ENCODE measurements around the gene RAPH1. TPM values are rescaled to one million over a fixed set of nuclear protein-coding genes. Genes with fewer than 3 reads are reported as not detected.
"Not testable (repeated sequence)": the region's sequence is repeated elsewhere in the genome, so short reads cannot be mapped to it uniquely, and the experiment has no call there.

Gene RAPH1
- total and polyA plus RNA-seq, 11 donors: 3.6 to 30.4 (median 16.2) TPM

DNA sequence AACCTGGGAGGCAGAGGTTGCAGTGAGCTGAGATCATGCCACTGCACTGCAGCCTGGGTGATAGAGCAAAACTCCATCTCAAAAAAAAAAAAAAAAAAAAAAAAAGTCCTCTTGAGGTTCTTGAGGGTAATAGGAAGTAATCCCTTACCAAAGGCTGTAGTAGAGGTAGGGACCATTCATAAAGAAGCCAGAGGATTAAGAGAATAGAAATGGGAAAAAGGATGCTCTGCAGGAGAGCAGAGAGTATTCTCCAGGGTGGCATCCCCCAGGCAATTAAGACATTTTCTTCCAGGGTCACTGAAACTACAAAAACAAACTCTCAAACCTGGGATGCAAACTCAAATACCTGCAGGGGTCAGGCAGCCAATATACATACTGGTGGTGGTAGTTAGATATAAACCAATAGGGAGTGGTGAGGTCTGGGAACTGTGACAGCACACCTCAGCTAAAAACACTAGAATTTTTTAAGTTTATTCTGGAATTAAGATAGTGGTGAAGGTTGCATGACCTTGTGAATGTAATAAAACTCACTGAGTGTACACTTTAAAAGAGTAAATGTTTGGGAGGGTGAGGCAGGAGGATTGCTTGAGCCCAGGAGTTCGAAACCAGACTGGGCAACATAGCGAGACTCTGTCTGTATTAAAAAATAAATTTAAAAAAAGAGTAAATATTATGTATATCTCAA lies 24.7 kb downstream of the RAPH1 start:
- intact Hi-C loops (cut with DNase I): no loop called here
- H3K4me1 ChIP-seq: peaks cover 0 to 8% (median 0%) of the 10 kb centered on the region in 12 donors
- TF ChIP-seq POLR2A (IDR thresholded peaks at IDR 0.05): no peak
- TF ChIP-seq, protein P1, sequence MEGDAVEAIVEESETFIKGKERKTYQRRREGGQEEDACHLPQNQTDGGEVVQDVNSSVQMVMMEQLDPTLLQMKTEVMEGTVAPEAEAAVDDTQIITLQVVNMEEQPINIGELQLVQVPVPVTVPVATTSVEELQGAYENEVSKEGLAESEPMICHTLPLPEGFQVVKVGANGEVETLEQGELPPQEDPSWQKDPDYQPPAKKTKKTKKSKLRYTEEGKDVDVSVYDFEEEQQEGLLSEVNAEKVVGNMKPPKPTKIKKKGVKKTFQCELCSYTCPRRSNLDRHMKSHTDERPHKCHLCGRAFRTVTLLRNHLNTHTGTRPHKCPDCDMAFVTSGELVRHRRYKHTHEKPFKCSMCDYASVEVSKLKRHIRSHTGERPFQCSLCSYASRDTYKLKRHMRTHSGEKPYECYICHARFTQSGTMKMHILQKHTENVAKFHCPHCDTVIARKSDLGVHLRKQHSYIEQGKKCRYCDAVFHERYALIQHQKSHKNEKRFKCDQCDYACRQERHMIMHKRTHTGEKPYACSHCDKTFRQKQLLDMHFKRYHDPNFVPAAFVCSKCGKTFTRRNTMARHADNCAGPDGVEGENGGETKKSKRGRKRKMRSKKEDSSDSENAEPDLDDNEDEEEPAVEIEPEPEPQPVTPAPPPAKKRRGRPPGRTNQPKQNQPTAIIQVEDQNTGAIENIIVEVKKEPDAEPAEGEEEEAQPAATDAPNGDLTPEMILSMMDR (IDR thresholded peaks at IDR 0.05): no peak

GRCh38 chr2:203503460-203503859 lies 31.6 kb downstream of the RAPH1 start:
- H3K36me3 ChIP-seq; intact Hi-C loops (cut with DNase I); H3K27ac ChIP-seq; ATAC-seq; H3K27me3 ChIP-seq; H3K9me3 ChIP-seq; H3K4me3 ChIP-seq; DNase-seq: not testable (repeated sequence)
- H3K4me1 ChIP-seq: peaks cover 0 to 38% (median 11%) of the 10 kb centered on the region in 12 donors
- WGBS, 4 donors: 95 to 100% (median 99%) methylated on average over 1 of the region's 1 CpG

More for the DNA sequence above, 24.7 kb downstream of the RAPH1 start:
- Histone ChIP-seq H3K27ac (no peak overlapping the region), H3K27me3 (no peaks in the 10 kb centered on the region), H3K4me3 (no peak overlapping the region), H3K9me3 (no peaks in the 10 kb centered on the region), H3K36me3 (no peaks in the 10 kb centered on the region)
- WGBS, 4 donors: 95 to 98% (median 97%) methylated on average over 2 of the region's 2 CpGs
- DNase-seq: no peak
- ATAC-seq: no peak

- intact Hi-C loops (cut with DNase I): no loop called here
- ATAC-seq: peak in 2 of 4 donors; percentile 24 to 39
- no peak overlapping the region for H3K4me3 ChIP-seq
- H3K36me3 ChIP-seq: no peaks in the 10 kb centered on the region
- TF ChIP-seq POLR2A (IDR thresholded peaks at IDR 0.05): no peak
- TF ChIP-seq, protein P1 (IDR thresholded peaks at IDR 0.05): no peak
- peak overlapping the region in 1 of 12 donors; percentile 61 for H3K27ac ChIP-seq
- WGBS, 4 donors: 73 to 85% (median 77%) methylated on average over 1 of the region's 1 CpG
- no peaks in the 10 kb centered on the region for H3K9me3 ChIP-seq
- H3K4me1 ChIP-seq: peaks cover 0 to 52% (median 13%) of the 10 kb centered on the region in 12 donors
- no peaks in the 10 kb centered on the region for H3K27me3 ChIP-seq
- no peak for DNase-seq
Measured at GRCh38 chr2:203501873-203502272, 33.2 kb downstream of the RAPH1 start.

DNA sequence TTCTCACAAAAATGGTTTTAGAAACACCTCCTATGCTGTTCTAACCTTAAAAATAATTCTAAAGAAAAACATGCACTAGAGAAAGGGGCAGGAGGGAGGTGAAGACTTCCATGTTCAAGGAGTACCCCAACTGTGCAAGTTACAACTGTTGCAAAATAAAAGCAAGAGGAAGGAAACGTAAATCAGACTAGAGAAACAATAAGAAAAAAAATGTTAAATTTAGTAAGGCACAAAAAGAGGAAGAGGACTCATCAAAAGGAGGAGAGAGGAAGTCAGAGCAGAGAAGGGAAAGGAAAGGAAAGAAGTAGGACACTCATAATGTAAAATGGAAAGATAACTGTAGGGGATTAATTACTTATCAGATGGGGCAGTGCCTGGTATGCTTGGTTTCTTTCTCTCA lies 34.1 kb downstream of the RAPH1 start:
- intact Hi-C loops (cut with DNase I): no loop called here
- DNase-seq (no peak), ATAC-seq (peak in 3 of 4 donors; percentile 22 to 31 (median 24))
- Histone ChIP-seq H3K4me1 (peaks cover 0 to 57% (median 13%) of the 10 kb centered on the region in 12 donors), H3K9me3 (no peaks in the 10 kb centered on the region), H3K4me3 (no peak overlapping the region), H3K36me3 (no peaks in the 10 kb centered on the region), H3K27ac (peak overlapping the region in 1 of 12 donors; percentile 61), H3K27me3 (no peaks in the 10 kb centered on the region)
- WGBS, 4 donors: 41 to 61% (median 52%) methylated on average over 1 of the region's 1 CpG
- TF ChIP-seq, protein P1 (IDR thresholded peaks at IDR 0.05): no peak
- no peak for TF ChIP-seq POLR2A (IDR thresholded peaks at IDR 0.05)
